K562 (cell line): ENCODE measurements around the gene ST8SIA1. TPM values are rescaled to one million over a fixed set of nuclear protein-coding genes. Genes with fewer than 3 reads are reported as not detected.

Experiments
- ATAC-seq: fragments of 200-7000 bp; cut with Tn5 transposase; 3 replicates; pipeline ENCODE4 v1.9.1; 2020; ENCODE audit warnings: moderate library complexity
- BruUV-seq: library from RNA; stranded (reverse); fragments of 400-500 nt; replicated peaks from 2 replicates; lab custom pipeline; 2021; lab: Mats Ljungman, UMichigan
- CTCF ChIA-PET: fragments of 300-600 bp; formaldehyde crosslinking; extraction: SDS; loops from one replicate; lab custom pipeline; 2021; ENCODE audit warnings: low intra/inter-chr PET ratio; lab: Yijun Ruan, JAX
- POLR2A ChIA-PET: fragments of 300-600, 350-650 bp; sonication (Branson Sonifier 250); formaldehyde crosslinking; extraction: SDS; loops from one replicate; lab custom pipeline; 2021; ENCODE audit warnings: antibody characterized with exemption, inconsistent platforms; lab: Yijun Ruan, JAX
- DNase-seq, 4 experiments: peaks; one replicate each; pipeline versions ENCODE4 v3.0.0 to v3.0.0-alpha.2; 2011 to 2018; ENCODE audit warnings: low spot score in 3 of 4, mixed read lengths in 3 of 4; ENCODE audit errors: extremely low read depth in 1 of 4
- FAIRE-seq: peaks from 2 replicates; lab custom pipeline; 2011; peaks lifted over from hg19 to GRCh38; lab: Jason Lieb, UNC
- H2AFZ ChIP-seq: 2 replicates; pipeline ENCODE4 v1.6.0; 2011; ENCODE audit warnings: low read depth, low read length, control low read depth, inconsistent platforms
- H3K27ac ChIP-seq: fragments of 200-600 bp; 3 replicates; pipeline ENCODE4 v1.8.0; 2011; ENCODE audit warnings: low read depth, mild to moderate bottlenecking, control low read depth, inconsistent platforms, low read length, moderate library complexity, mixed read lengths; ENCODE audit errors: extremely low read depth
- H3K27me3 ChIP-seq, 2 experiments: fragments of 300-600 bp in 1 of 2; 2 replicates in 1 of 2; 3 replicates in 1 of 2; pipeline versions ENCODE4 v1.6.0 to v1.8.0; 2011; ENCODE audit warnings: inconsistent platforms in 2 of 2, low read length in 2 of 2, mild to moderate bottlenecking in 1 of 2, mixed read lengths in 1 of 2, moderate library complexity in 1 of 2; ENCODE audit not compliant: control insufficient read depth in 2 of 2, insufficient read depth in 2 of 2
- H3K36me3 ChIP-seq: fragments of 300-600 bp; 3 replicates; pipeline ENCODE4 v1.8.0; 2011; ENCODE audit warnings: mild to moderate bottlenecking, low read length, inconsistent platforms; ENCODE audit not compliant: control insufficient read depth, insufficient read depth
- H3K4me1 ChIP-seq, 2 experiments: fragments of 200-600 bp in 1 of 2; replicated peaks in 1 of 2; 2 replicates in 1 of 2; 3 replicates in 1 of 2; pipeline versions ENCODE4 v1.5.1 to v1.8.0; 2011; ENCODE audit warnings: inconsistent platforms in 2 of 2, low read length in 2 of 2, mild to moderate bottlenecking in 1 of 2, mixed read lengths in 1 of 2, moderate library complexity in 1 of 2; ENCODE audit not compliant: control insufficient read depth in 2 of 2, insufficient read depth in 2 of 2
- H3K4me2 ChIP-seq: 2 replicates; pipeline ENCODE4 v1.6.1; 2011; ENCODE audit warnings: low read length, control low read depth, inconsistent platforms, mixed read lengths; ENCODE audit not compliant: insufficient read depth
- H3K4me3 ChIP-seq: fragments of 200-600 bp; sonication (generic), shearing (Covaris generic); 2 replicates; pipeline ENCODE4 v1.5.1; 2016; ENCODE audit warnings: control low read depth, inconsistent platforms
- H3K79me2 ChIP-seq: fragments of 200-600 bp; 3 replicates; pipeline ENCODE4 v1.8.0; 2011; ENCODE audit warnings: low read length, inconsistent platforms; ENCODE audit not compliant: control insufficient read depth, insufficient read depth
- H3K9ac ChIP-seq, 2 experiments: 2 replicates each; pipeline versions ENCODE4 v1.6.0 to v1.6.1; 2011; ENCODE audit warnings: low read depth in 2 of 2, low read length in 2 of 2, control low read depth in 1 of 2, inconsistent platforms in 1 of 2, mild to moderate bottlenecking in 1 of 2, mixed read lengths in 1 of 2; ENCODE audit not compliant: insufficient read depth in 1 of 2
- H3K9me1 ChIP-seq: one replicate; pipeline ENCODE4 v1.6.0; 2011; ENCODE audit warnings: inconsistent platforms, mild to moderate bottlenecking, low read length, moderate library complexity; ENCODE audit not compliant: control insufficient read depth, insufficient read depth
- H3K9me3 ChIP-seq: replicated peaks from 2 replicates; pipeline ENCODE4 v1.5.1; 2011; ENCODE audit warnings: low read depth, low read length, inconsistent platforms; ENCODE audit not compliant: control insufficient read depth, insufficient read depth
- H4K20me1 ChIP-seq: replicated peaks from 2 replicates; pipeline ENCODE4 v1.6.1; 2011; ENCODE audit warnings: low read length, inconsistent platforms, mixed read lengths; ENCODE audit not compliant: control insufficient read depth, insufficient read depth
- ASH1L ChIP-seq: fragments of 450-650 bp; IDR thresholded peaks from 2 replicates; pipeline ENCODE4 v1.6.1; 2018; ENCODE audit warnings: borderline replicate concordance, mild to moderate bottlenecking, low read depth; ENCODE audit not compliant: partially characterized antibody
- BMI1 ChIP-seq: fragments of 150-350 bp; IDR thresholded peaks from 2 replicates; pipeline ENCODE4 v1.6.1; 2014; ENCODE audit warnings: low read length
- CBFA2T2 ChIP-seq: fragments of 450-650 bp; conservative IDR thresholded peaks from 2 replicates; pipeline ENCODE4 v1.6.1; 2017; ENCODE audit warnings: mild to moderate bottlenecking
- CREBBP ChIP-seq: IDR thresholded peaks from one replicate; pipeline ENCODE4 v1.6.1; 2012; ENCODE audit warnings: low read depth, mild to moderate bottlenecking, control low read depth, inconsistent platforms, low read length
- EP300 ChIP-seq: IDR thresholded peaks from 2 replicates; pipeline ENCODE4 v1.6.1; 2012; ENCODE audit warnings: low read length, improper control_type of control experiment
- FOXM1 ChIP-seq, 2 experiments: fragments of 450-650 bp in 1 of 2; sonication (generic) in 1 of 2; formaldehyde crosslinking in 1 of 2; IDR thresholded peaks; 2 replicates each; pipeline versions ENCODE4 v1.6.1 to v1.9.0; 2017 to 2022; ENCODE audit warnings: low read depth in 2 of 2, mild to moderate bottlenecking in 2 of 2, missing genetic modification reagents in 1 of 2, moderate library complexity in 1 of 2
- GTF2F1 ChIP-seq: IDR thresholded peaks from 2 replicates; pipeline ENCODE4 v1.6.1; 2011; ENCODE audit warnings: low read depth, low read length, improper control_type of control experiment
- NBN ChIP-seq: fragments of 450-650 bp; IDR thresholded peaks from 2 replicates; pipeline ENCODE4 v1.6.1; 2016; ENCODE audit warnings: low read depth, mild to moderate bottlenecking
- NCOR1 ChIP-seq: fragments of 450-650 bp; IDR thresholded peaks from 2 replicates; pipeline ENCODE4 v1.6.1; 2016; ENCODE audit warnings: mild to moderate bottlenecking, moderate library complexity
- NFE2 ChIP-seq: IDR thresholded peaks from 2 replicates; pipeline ENCODE4 v1.6.1; 2014; ENCODE audit warnings: antibody characterized with exemption, low read depth
- PHB ChIP-seq: fragments of 250-450 bp; sonication (Bioruptor Pico); IDR thresholded peaks from 2 replicates; pipeline ENCODE4 v1.5.0; 2021
- POLR2H ChIP-seq: IDR thresholded peaks from 2 replicates; pipeline ENCODE4 v1.6.1; 2016; ENCODE audit warnings: missing genetic modification characterization, low read depth, mild to moderate bottlenecking, control low read depth, missing compliant biosample characterization, moderate library complexity
- SMARCE1 ChIP-seq: fragments of 450-650 bp; IDR thresholded peaks from 2 replicates; pipeline ENCODE4 v1.7.1; 2016; ENCODE audit warnings: mild to moderate bottlenecking
- TEAD4 ChIP-seq, 2 experiments: sonication (generic) in 1 of 2; formaldehyde crosslinking in 1 of 2; IDR thresholded peaks; 2 replicates each; pipeline versions ENCODE4 v1.6.1 to v1.8.0; 2012 to 2022; ENCODE audit warnings: borderline replicate concordance in 1 of 2, inconsistent platforms in 1 of 2, low read length in 1 of 2, mild to moderate bottlenecking in 1 of 2, missing genetic modification reagents in 1 of 2
- ZZZ3 ChIP-seq: fragments of 450-650 bp; IDR thresholded peaks from 2 replicates; pipeline ENCODE4 v1.6.1; 2016; ENCODE audit warnings: antibody characterized with exemption, mild to moderate bottlenecking, moderate library complexity
- WGBS: fragments of 100-300 bp; shearing (Covaris generic); methylation state at CpG from one replicate; pipeline ENCODE4 v1.1.6; 2016; ENCODE audit warnings: low coverage, mixed read lengths; ENCODE audit not compliant: insufficient coverage; ENCODE audit errors: missing lambda C conversion rate; 5-methylcytosine and 5-hydroxymethylcytosine counted together
- in situ Hi-C: fragments of 300-500 bp; cut with MboI; formaldehyde crosslinking; loops from 4 replicates; pipeline ENCODE4 v1.15.0; 2018; ENCODE audit warnings: inconsistent platforms, mixed read lengths
- intact Hi-C: fragments of 100-400 bp; cut with micrococcal nuclease; formaldehyde crosslinking; loops from 2 replicates; pipeline ENCODE4 v1.14.2; 2022
- polyA plus RNA-seq, 8 experiments: library from polyadenylated mRNA; depleted of rRNA in 4 of 8; stranded (reverse) in 5 of 8; unstranded in 3 of 8; fragments of >200 nt; fragmentation: Nextera tagmentation in 2 of 8; fragmentation: Illumina TruSeq in 1 of 8; extraction: Ambion mirVana in 2 of 8; extraction: Trizol in 1 of 8; gene quantifications; 2 replicates each; pipeline versions ENCODE4 v1.2.1 to v1.2.3, GENCODE V29; 2011 to 2014; ENCODE audit warnings: inconsistent platforms in 1 of 8, missing spikeins in 1 of 8
- total RNA-seq, 7 experiments: library from RNA; depleted of rRNA in 6 of 7; stranded (reverse); fragments of >200 nt in 6 of 7; fragmentation: Illumina TruSeq in 2 of 7; extraction: Trizol in 2 of 7; gene quantifications; 2 replicates each; pipeline versions ENCODE4 v1.2.1 to v1.2.3, GENCODE V29; 2011 to 2021; ENCODE audit warnings: low replicate concordance in 1 of 7
- TF ChIP-seq, protein P1 (sequence below): sonication (generic); IDR thresholded peaks from 2 replicates; pipeline ENCODE4 v1.6.1; 2016

Gene ST8SIA1
- total and polyA plus RNA-seq, 9 of the 15 experiments (the other 6 are each of a cell fraction or from before 2014, with no cell fraction given), result 0.86 to 26.3 (median 4.3) TPM

DNA sequence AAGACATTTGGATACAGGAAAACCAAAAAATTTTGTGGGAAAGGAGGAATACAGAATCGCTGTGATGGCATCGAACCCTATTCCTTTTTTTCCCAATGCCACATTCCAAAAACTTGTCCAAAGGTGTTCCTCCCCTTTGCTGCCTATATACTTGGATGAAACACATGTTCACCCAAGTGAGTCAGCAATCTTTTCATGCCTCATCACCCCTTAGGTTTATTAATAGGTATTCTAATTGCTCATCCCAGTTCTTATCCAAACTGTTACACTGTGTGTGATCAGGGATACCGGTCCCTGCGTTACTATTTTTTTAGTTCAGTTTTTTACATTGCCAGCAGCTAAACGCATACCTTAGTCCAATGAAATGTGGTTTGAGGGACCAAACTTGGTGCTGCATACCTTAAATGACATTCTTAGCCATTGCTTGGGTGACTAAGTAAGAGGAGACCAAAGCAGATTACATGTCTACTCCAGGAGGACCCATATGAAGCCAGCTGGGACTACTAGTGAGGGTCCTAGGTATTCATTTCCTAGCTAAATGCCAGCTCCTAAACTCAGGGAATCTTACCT, 20.6 kb upstream of the ST8SIA1 start:
- ChIA-PET POLR2A (no interaction called here), CTCF (interaction anchor here (0.6 kb wide), 1 partner anchor 17 kb away, joined by 3 read pairs; no protein-coding TSS in a partner anchor)
- in situ Hi-C loops, result no loop called here

DNA sequence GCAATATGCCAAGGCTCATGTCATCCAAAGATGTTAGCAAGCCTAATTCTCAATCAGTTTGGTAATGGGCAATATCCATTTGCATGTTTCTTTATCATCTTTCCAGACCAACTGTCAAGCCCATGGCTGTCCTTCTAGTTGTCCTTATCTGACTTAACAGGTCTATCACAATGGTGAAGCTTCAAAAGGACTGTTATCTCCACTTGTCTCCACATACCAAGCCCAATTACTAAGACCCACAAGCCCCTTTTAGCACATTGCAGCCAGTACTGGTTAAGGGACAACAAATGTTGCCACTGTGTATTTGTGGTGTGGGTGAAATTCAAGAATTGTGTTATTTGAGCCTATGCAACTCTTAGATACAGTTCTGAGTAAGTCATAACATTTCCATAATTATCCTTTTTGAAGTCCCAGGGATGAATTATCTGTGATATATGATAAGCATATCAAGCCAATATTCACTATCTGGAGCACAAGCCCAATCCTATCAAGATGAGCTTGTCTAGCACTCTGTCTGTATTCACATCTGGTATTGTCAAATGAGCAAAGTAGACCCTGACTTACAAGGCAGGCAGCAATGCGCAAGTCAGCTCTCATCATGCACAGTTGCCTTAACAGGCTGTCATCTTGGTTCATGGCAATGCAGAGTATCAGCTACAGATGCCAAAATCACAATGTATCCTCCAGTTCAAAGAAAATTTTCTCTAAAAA, 19.3 kb upstream of the ST8SIA1 start:
- ChIA-PET CTCF (no interaction called here), POLR2A (no interaction called here)
- WGBS, result 86% methylated on average over 1 of the region's 1 CpG
- Histone ChIP-seq H3K4me2 (peak overlapping the region; percentile 34; the same call in 1 of the 2 replicates), H4K20me1 (no peaks in the 10 kb centered on the region), H3K79me2 (no peaks in the 10 kb centered on the region), H3K4me1 (peaks cover 0 to 19% of the 10 kb centered on the region in 2 experiments; a peak in 2 of 5 replicates), H3K4me3 (no peak overlapping the region), H3K27ac (no peak overlapping the region), H2AFZ (peak overlapping the region; percentile 9; the same call in 1 of the 2 replicates), H3K9me1 (no peaks in the 10 kb centered on the region), H3K36me3 (no peaks in the 10 kb centered on the region), H3K9me3 (no peaks in the 10 kb centered on the region), H3K9ac (no peak overlapping the region), H3K27me3 (no peaks in the 10 kb centered on the region)
- BruUV-seq, result no TSS peak
- ATAC-seq (no peak), DNase-seq (peak in 1 of 4 experiments; percentile 37), FAIRE-seq (no peak)
- intact Hi-C loops (no loop called here), in situ Hi-C loops (no loop called here)
- TF ChIP-seq GTF2F1 (no peak), TEAD4 (IDR thresholded peaks at IDR 0.05; ENCODE audit: low read length) (peak; percentile 83), TEAD4 (CRISPR knock-in tag; IDR thresholded peaks at IDR 0.05; ENCODE audit: borderline replicate concordance) (no peak), BMI1 (no peak), EP300 (peak; percentile 44; the same call in 1 of the 2 replicates), ZZZ3 (no peak), ASH1L (no peak), SMARCE1 (0 out of 2 replicates have a peak, but pooled peaks have one; percentile 14), CBFA2T2 (peak; percentile 63), CREBBP (no peak), POLR2H (tag) (no peak), FOXM1 (IDR thresholded peaks at IDR 0.05; ENCODE audit: low read depth) (0 out of 2 replicates have a peak, but pooled peaks have one; percentile 22), FOXM1 (CRISPR knock-in tag; IDR thresholded peaks at IDR 0.05; ENCODE audit: low read depth) (no peak), PHB (CRISPR knock-in tag) (no peak)
- TF ChIP-seq, protein P1, sequence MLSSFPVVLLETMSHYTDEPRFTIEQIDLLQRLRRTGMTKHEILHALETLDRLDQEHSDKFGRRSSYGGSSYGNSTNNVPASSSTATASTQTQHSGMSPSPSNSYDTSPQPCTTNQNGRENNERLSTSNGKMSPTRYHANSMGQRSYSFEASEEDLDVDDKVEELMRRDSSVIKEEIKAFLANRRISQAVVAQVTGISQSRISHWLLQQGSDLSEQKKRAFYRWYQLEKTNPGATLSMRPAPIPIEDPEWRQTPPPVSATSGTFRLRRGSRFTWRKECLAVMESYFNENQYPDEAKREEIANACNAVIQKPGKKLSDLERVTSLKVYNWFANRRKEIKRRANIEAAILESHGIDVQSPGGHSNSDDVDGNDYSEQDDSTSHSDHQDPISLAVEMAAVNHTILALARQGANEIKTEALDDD, result peak; percentile 68; the same call in 1 of the 2 replicates

More for the DNA sequence above, 20.6 kb upstream of the ST8SIA1 start:
- no peaks in the 10 kb centered on the region for H3K9me3 ChIP-seq
- H3K4me1 ChIP-seq, result peaks cover 0 to 19% of the 10 kb centered on the region in 2 experiments; a peak in 2 of 5 replicates
- DNase-seq (no peak), FAIRE-seq (no peak), ATAC-seq (no peak)
- intact Hi-C loops, result no loop called here
- H3K9me1 ChIP-seq, result no peaks in the 10 kb centered on the region
- WGBS, result 9% methylated on average over 3 of the region's 5 CpGs
- no peak for TF ChIP-seq NCOR1
- TF ChIP-seq NBN, result no peak
- peak; percentile 44 for TF ChIP-seq NFE2
- no peaks in the 10 kb centered on the region for H4K20me1 ChIP-seq
- no peak overlapping the region for H3K9ac ChIP-seq
- H3K79me2 ChIP-seq, result no peaks in the 10 kb centered on the region
- H3K4me3 ChIP-seq, result no peak overlapping the region
- no TSS peak for BruUV-seq
- H2AFZ ChIP-seq, result no peak overlapping the region
- H3K4me2 ChIP-seq, result no peak overlapping the region
- H3K27me3 ChIP-seq, result no peaks in the 10 kb centered on the region
- no peaks in the 10 kb centered on the region for H3K36me3 ChIP-seq
- no peak overlapping the region for H3K27ac ChIP-seq
